ENCODE results near the gene CAMK2D. TPM values are rescaled to one million over a fixed set of nuclear protein-coding genes. Genes with fewer than 3 reads are reported as not detected.

Gene CAMK2D
- total RNA-seq, 1 experiment from 2014 or later: 9.0 TPM

DNA sequence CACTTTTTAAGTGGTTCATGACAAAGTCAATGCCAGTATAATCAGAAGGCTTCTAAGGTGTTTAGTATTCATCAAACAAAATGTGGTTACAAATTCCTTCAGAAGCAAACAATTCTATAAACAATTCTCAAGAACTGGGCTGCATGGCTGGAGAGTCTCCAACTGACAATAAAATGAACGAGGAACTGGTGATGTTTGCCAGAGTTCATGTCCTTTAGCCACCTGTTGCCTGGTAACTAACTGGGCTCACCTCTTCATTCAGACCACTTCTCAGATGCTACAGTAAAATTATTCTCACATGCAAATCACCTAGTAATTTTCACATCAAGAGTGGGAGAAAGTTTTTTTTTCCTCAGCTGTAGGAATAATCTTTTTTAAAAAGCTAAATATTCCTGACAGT lies 53.3 kb downstream of the CAMK2D start:
- Histone ChIP-seq H4K8ac (replicated peaks; ENCODE audit: insufficient read length, low read depth, low read length) (no peak overlapping the region), H3K18ac (ENCODE audit: insufficient read length, low read depth, low read length) (no peak overlapping the region), H2BK5ac (ENCODE audit: insufficient read length, low read length) (no peak overlapping the region), H3K79me2 (ENCODE audit: insufficient read depth, low read length) (no peaks in the 10 kb centered on the region), H4K91ac (ENCODE audit: insufficient read length, low read depth, low read length) (no peak overlapping the region), H2BK12ac (ENCODE audit: insufficient read length, low read depth, low read length) (no peak overlapping the region), H3K56ac (ENCODE audit: insufficient read length, low read depth, low read length) (no peak overlapping the region), H2AFZ (ENCODE audit: low read length) (no peak overlapping the region), H4K20me1 (ENCODE audit: control insufficient read depth, insufficient read depth, insufficient read length) (no peaks in the 10 kb centered on the region), H2AK5ac (ENCODE audit: insufficient read length, low read length) (no peak overlapping the region), H2BK20ac (ENCODE audit: low read depth, low read length, poor library complexity, severe bottlenecking) (no peak overlapping the region), H4K5ac (ENCODE audit: insufficient read length, low read depth, low read length) (no peak overlapping the region), H3K79me1 (ENCODE audit: insufficient read depth, low read depth, low read length, poor library complexity, severe bottlenecking) (no peaks in the 10 kb centered on the region), H3K27me3 (ENCODE audit: insufficient read depth, low read length) (no peaks in the 10 kb centered on the region), H3K4ac (ENCODE audit: low read depth, low read length) (no peak overlapping the region), H3K4me1 (ENCODE audit: insufficient read depth, low read length) (no peaks in the 10 kb centered on the region), H2BK120ac (ENCODE audit: low read depth, low read length, poor library complexity, severe bottlenecking) (no peak overlapping the region), H3K23ac (ENCODE audit: insufficient read length, low read depth, low read length) (no peak overlapping the region), H3K4me2 (ENCODE audit: insufficient read depth, insufficient read length, low read length) (no peak overlapping the region), H3K14ac (ENCODE audit: insufficient read depth, low read length) (no peak overlapping the region), H3K9ac (ENCODE audit: extremely low read depth, insufficient read length, low read length) (no peak overlapping the region), H3K27ac (ENCODE audit: insufficient read length, low read depth, low read length) (no peak overlapping the region), H3T11ph (ENCODE audit: low read length) (no peak overlapping the region), H3K9me3 (ENCODE audit: control insufficient read depth, low read depth, low read length) (no peaks in the 10 kb centered on the region), H3K23me2 (ENCODE audit: insufficient read length, low read depth, low read length, poor library complexity, severe bottlenecking) (no peaks in the 10 kb centered on the region), H2BK15ac (ENCODE audit: low read depth, low read length) (no peak overlapping the region)
- H3K4me3 Mint-ChIP-seq: no peak overlapping the region
- peaks cover 0 to 5% of the 10 kb centered on the region in 2 experiments; a peak in 1 of 4 replicates for H3K4me1 Mint-ChIP-seq
- DNase-seq: no peak
- WGBS (ENCODE audit: extremely low coverage, insufficient read length, low lambda C conversion rate): no CpG with 5 or more reads among the region's 1 CpG
- no peak overlapping the region for H3K27ac Mint-ChIP-seq
- H3K36me3 Mint-ChIP-seq (ENCODE audit: insufficient read depth in 1 of 3, low read depth in 3 of 3): no peaks in the 10 kb centered on the region
- TF ChIP-seq, protein P1, sequence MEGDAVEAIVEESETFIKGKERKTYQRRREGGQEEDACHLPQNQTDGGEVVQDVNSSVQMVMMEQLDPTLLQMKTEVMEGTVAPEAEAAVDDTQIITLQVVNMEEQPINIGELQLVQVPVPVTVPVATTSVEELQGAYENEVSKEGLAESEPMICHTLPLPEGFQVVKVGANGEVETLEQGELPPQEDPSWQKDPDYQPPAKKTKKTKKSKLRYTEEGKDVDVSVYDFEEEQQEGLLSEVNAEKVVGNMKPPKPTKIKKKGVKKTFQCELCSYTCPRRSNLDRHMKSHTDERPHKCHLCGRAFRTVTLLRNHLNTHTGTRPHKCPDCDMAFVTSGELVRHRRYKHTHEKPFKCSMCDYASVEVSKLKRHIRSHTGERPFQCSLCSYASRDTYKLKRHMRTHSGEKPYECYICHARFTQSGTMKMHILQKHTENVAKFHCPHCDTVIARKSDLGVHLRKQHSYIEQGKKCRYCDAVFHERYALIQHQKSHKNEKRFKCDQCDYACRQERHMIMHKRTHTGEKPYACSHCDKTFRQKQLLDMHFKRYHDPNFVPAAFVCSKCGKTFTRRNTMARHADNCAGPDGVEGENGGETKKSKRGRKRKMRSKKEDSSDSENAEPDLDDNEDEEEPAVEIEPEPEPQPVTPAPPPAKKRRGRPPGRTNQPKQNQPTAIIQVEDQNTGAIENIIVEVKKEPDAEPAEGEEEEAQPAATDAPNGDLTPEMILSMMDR (conservative IDR thresholded peaks at IDR 0.05): no peak
- H3K9me3 Mint-ChIP-seq: no peaks in the 10 kb centered on the region
- H3K27me3 Mint-ChIP-seq (ENCODE audit: low read depth): no peaks in the 10 kb centered on the region
